Bronchial epithelial cell (primary cell): Measurements from ENCODE around the gene KLHDC7B. TPM values are rescaled to one million over a fixed set of nuclear protein-coding genes. Genes with fewer than 3 reads are reported as not detected.

ENCODE experiments used
- DNase-seq: peaks from one replicate; pipeline ENCODE4 v3.0.0-alpha.2; 2010; ENCODE audit warnings: low read depth
- FAIRE-seq: peaks from 2 replicates; lab custom pipeline; 2011; peaks lifted over from hg19 to GRCh38; lab: Jason Lieb, UNC
- H3K27me3 ChIP-seq: 2 replicates; pipeline ENCODE4 v1.5.1; 2011; ENCODE audit warnings: low read length; ENCODE audit not compliant: control insufficient read depth, insufficient read depth
- H3K36me3 ChIP-seq: 2 replicates; pipeline ENCODE4 v1.5.1; 2011; ENCODE audit warnings: low read length; ENCODE audit not compliant: control insufficient read depth, insufficient read depth
- H3K4me3 ChIP-seq: 2 replicates; pipeline ENCODE4 v1.5.1; 2011; ENCODE audit warnings: mild to moderate bottlenecking, low read depth, low read length, control low read depth
- CTCF ChIP-seq: IDR thresholded peaks from 2 replicates; pipeline ENCODE4 v1.5.1; 2011; ENCODE audit warnings: mild to moderate bottlenecking, moderate library complexity, low read length, control low read depth, inconsistent platforms; ENCODE audit not compliant: insufficient read depth, severe bottlenecking
- total RNA-seq: library from RNA; depleted of rRNA; stranded (reverse); fragments of >200 nt; gene quantifications from 2 replicates; pipeline ENCODE4 v1.2.1, GENCODE V29; 2014

The KLHDC7B gene
- total RNA-seq, 1 donor from 2014 or later = 0.26 TPM

GRCh38 chr22:50583294-50583861 is 37.7 kb downstream of the KLHDC7B start:
- Histone ChIP-seq H3K36me3 (peaks cover 13% of the 10 kb centered on the region), H3K27me3 (no peaks in the 10 kb centered on the region), H3K4me3 (peak overlapping the region; percentile 82)
- DNase-seq = no peak
- FAIRE-seq = no peak
- no peak for TF ChIP-seq CTCF

DNA sequence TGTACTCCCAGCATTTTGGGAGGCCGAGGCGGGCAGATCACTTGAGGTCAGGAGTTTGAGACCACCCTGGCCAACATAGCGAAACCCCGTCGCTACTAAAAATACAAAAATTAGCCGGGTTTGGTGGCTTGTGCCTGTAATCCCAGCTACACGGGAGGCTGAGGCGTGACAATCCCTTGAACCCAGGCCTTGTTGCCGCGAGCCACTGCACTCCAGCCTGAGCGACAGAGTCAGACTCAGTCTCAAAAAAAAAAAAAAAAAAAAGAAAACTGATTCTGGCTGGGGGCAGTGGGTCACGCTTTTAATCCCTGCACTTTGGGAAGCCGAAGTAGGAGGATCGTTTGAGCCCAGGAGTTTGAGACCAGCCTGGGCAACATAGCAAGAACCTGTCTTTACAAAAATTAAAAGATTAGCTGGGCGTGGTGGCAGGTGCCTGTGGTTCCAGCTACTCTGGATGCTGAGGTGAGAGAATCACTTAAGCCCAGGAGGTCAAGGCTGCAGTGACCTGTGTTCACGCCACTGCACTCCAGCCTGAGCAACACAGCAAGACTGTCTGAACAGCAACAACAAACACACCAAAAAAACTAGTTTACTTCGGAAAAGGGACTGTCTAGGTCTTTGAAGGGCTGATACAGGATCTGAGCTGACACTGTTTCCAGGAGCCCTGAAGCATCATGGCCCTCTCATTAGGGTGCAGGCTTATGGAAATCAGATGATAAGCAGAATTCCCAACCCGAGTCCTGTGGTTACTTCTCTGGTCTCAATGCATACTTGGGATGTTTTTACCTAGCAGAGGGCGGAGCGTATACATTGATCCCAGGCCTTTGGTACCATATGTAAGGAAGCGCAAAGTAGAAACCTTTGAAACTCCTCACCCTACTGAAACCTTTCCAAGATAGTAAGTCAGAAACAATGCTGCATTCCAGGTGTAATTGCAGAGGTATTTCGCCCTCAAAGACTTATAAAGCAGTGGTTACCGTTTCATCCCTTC is 38.7 kb downstream of the KLHDC7B start:
- Histone ChIP-seq H3K4me3 (no peak overlapping the region), H3K36me3 (peaks cover 11% of the 10 kb centered on the region), H3K27me3 (no peaks in the 10 kb centered on the region)
- DNase-seq (no peak), FAIRE-seq (no peak)
- TF ChIP-seq CTCF = no peak

- FAIRE-seq (no peak), DNase-seq (no peak)
- Histone ChIP-seq H3K27me3 (no peaks in the 10 kb centered on the region), H3K4me3 (no peak overlapping the region), H3K36me3 (peaks cover 11% of the 10 kb centered on the region)
- no peak for TF ChIP-seq CTCF
Observed at GRCh38 chr22:50585238-50585637, 39.5 kb downstream of the KLHDC7B start.

DNA sequence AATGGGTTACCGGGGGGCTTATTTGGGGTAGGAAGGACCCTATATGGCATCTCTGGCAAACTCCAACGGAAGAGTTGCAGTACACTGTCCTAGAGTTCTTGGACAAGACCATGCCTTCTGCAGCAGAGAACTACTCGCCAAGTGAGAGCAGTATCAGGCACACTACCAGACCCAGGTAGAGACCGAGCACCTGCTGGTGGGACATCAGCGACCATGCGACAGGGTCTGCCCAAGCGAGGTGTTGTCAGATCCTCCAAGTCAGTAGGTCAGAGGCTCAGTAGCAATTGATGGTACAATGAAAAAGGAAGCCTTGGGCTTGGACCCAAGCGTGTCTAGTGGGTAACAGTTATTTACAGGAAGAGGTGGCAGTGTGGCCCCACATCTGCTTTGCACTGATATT is 40.1 kb downstream of the KLHDC7B start:
- peak; percentile 60 for FAIRE-seq
- Histone ChIP-seq H3K27me3 (no peaks in the 10 kb centered on the region), H3K4me3 (no peak overlapping the region), H3K36me3 (peaks cover 8% of the 10 kb centered on the region)
- no peak for DNase-seq
- no peak for TF ChIP-seq CTCF

DNA sequence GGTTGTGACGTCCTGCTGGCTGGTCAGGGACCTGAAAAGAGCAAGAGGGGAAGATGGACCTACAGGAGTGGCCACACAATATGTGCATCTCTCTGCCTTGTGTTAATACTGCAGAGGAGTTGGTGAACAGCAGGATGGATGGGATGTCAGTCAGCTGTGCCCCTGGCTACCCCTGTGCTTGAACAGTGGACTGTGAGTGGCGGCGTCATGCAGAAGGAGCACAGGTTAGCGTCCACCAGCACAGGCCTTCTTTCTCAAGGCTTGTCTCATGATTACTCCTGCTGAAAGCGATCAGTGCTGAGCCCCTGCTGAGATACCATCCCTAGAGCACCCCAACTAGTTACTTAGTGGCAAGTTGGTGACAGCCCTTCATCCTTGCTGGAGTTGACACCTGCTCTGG is 40.7 kb downstream of the KLHDC7B start:
- no peak for DNase-seq
- FAIRE-seq = no peak
- Histone ChIP-seq H3K36me3 (peaks cover 3% of the 10 kb centered on the region), H3K27me3 (no peaks in the 10 kb centered on the region), H3K4me3 (no peak overlapping the region)
- TF ChIP-seq CTCF = no peak
